SIG-M5 treated with dmso at 0.1 percent for 504 hours (cell line): ENCODE results near the gene ACTL6A.

Experiments
- DNase-seq: peaks from one replicate; lab custom pipeline; 2025; ENCODE audit not compliant: unreplicated experiment; lab: John Stamatoyannopoulos, UW

ACTL6A gene

DNA sequence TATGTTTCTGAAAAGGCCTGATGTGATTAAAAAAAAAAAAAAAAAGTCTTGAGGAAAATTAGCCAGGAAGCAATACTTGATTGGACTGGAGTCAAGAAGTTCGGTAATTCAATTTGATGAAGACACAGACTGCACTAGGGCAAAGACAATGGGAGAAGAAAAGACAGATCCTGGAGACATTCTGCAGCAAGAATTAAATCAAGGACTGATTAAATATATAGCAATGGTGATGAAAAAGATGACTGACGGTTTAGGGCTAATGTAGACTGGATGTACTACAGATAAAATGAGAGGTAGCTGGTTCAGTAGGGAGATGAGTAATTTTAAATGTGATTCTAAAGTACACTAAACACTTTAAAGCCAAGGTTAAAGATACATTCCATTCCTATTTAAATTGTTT, 27.9 kb downstream of the ACTL6A start:
- no peak for DNase-seq

DNA sequence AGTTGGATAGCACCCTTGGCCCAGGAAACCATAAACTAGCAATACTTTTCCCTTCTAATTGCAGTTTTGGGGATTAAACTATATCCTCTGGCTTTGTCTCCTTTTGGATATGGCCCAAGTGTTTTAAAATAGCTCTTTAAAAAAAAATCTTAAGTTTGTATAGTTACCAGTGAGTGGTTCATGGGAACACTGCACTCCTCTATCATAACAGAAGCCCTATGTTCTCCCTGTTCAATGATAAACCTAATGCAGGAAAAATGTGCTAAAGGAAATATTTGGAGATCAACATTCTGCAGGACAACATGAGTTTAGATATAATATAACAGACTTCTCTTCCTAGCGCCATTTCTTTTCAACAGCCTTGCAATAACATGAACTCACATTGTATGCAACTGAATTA, 28.6 kb downstream of the ACTL6A start:
- DNase-seq, result no peak

DNA sequence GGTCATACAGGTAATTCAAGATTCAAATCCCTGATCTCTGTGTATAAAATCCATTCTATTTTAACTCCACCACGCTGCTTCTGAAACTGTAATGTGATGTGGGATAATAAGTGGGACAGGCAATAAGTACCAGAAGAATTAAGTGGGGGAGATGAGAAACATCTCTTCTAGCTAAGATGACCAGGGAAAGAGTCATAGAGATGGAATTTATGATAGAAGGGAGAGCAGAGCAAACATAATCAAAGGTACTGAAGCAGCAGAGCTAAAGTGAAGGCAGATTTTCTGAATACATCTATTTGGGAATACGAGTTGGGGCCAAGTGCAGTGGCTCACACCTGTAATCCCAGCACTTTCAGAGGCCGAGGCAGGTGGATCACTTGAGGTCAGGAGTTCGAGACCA, 36.8 kb downstream of the ACTL6A start:
- DNase-seq, result no peak

DNA sequence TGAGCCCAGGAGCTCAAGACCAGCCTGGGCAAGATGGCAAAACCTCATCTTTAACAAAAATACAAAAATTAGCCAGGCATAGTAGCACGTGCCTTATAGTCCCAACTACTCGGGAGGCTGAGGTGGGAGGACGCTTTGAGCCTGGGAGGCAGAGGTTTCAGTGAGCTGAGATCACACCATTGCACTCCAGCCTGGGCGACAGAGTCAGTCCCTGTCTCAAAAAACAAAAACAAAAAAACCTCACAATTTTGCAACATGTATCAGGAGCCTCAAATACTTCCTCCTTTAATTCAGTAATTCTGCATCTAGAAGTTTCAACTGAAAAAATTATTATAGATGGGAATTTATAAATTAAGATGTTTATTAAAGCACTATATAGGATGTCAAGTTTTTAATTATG, 40.6 kb downstream of the ACTL6A start:
- peak; percentile 18 for DNase-seq

DNA sequence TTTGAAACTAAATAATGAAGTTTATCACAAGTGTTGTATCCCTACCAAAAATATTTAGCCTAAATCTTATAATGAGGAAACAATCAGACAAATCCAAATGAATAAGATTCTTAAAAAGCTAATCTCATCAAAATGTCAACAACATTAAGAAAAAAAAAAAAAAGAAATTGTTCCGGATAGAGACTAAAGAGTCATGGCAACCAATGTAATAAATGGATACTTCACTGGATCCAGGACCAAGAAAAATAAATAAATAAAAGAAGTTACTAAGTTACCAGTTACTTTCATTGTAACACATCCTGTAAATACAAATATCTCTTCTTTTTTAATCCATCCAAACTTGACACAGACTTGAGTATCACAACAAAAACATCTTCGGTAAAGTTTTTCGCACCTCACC, 41.1 kb downstream of the ACTL6A start:
- peak; percentile 60 for DNase-seq

DNA sequence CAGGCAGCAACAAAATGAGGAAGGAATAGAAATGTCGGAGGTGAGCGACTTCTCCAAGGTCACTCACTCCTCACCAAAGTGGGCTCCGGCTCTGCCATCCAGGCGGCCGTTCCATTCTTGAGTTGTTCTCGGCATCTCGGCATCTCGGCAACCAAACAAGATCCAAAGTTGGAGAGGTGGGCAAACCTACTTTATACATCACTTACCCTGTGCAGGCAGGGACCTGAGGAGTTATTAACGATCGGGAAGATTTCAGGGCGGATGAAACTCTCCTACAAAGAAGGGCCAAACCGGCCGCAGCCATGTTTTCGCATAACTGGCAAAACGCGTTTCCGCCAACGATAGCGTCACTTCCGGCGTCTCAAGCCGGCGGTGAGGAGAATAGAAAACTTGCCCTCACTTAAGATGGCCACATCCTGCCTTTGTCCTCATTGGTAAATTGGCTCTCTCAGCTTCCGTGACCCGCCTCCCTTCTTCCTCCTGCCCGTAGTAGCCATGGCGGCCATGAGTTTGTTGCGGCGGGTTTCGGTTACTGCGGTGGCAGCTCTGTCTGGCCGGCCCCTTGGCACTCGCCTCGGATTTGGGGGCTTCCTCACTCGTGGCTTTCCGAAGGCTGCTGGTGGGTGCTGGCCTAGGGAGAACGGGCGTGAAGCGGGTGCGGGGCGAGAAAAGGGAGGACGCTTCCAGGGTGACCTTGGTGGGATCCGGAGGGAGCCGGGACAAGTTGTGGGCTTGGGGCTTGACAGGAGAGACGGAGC, 41.8 kb downstream of the ACTL6A start, which contains the start of the genes MRPL47 and NDUFB5:
Gene MRPL47, minus strand, starts transcription at position 318 of the 758 bp plus-strand sequence. Its CDS starts 14 bp downstream, at position 304.
Gene NDUFB5, plus strand, starts transcription at position 474 of the 758 bp plus-strand sequence. Its CDS starts 22 bp downstream, at position 496.
- DNase-seq, result peak; percentile 99

DNA sequence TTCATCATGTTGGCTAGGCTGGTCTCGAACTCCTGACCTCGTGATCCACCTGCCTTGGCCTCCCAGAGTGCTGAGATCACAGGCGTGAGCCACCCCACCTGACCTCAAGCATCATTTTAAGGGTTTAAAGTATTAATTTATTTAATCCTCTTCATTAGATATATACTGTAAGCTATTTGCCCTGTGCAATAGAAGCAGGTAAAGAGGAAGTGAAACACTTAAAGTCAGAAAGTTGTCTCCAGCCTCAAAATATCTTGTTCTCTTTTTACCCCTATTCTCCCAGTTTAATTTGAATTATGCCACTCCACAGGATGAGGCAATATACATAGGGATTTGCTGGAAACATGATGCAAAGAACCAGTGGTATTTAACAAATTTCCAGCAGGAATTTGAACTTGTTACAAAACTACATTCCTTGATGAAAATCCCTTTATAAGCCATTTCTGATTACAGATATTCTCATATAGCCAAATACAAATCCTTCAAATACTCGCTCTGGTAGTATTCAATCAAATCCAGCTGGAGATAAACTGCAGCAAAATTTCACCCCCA, 43.9 kb downstream of the ACTL6A start:
- DNase-seq, result peak; percentile 84

DNA sequence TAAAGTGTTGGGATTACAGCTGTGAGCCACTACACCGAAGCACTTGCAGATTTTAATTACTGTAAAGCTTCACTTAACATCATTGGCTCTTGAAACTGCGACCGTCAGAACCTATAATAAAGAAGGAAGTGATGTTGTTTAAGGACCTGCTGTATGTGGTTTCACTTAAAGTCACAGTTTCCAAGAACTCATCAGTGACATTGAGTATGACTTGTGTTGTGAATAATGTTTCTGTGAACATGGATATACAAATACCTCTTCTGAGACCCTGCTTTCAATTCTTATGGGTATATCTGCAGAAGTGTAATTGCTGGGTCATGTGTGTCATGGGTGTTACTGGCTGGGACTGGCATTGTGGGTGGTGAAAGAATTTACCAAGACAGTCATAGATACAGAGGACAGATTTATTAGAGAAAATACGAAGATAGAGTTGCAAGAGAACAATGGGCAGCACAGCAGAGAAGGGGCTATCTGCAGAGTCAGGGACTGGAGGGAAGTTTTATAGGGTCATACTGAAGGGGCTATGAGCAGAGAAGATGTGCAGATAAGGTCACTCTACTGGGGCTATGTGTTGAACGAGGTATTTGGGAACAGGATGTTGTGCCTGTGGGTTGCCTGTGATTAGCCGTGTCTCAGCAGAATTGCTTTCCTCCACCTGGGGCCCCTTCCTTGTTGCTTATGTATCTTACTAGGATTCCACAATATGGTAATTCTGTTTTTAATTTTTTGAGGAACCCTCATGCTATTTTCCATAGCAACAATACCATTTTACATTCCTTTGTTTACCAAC, 46.4 kb downstream of the ACTL6A start:
- DNase-seq, result peak; percentile 75

DNA sequence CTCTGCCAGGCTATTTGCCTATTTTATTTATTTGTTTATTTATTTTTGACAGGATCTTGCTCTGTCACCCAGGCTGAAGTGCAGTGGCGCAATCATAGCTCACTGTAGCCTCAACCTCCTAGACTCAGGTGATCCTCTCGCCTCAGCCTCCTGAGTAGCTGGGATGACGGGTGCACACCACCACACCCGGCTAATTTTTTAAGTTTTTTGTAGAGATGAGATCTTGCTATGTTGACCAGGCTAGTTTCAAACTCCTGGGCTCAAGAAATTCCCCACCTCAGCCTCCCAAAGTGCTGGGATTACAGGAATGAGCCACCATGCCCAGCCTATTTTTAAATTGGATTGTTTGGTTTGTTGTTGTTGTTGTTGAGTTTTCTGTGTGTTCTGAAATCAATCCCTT, 47.3 kb downstream of the ACTL6A start:
- no peak for DNase-seq

DNA sequence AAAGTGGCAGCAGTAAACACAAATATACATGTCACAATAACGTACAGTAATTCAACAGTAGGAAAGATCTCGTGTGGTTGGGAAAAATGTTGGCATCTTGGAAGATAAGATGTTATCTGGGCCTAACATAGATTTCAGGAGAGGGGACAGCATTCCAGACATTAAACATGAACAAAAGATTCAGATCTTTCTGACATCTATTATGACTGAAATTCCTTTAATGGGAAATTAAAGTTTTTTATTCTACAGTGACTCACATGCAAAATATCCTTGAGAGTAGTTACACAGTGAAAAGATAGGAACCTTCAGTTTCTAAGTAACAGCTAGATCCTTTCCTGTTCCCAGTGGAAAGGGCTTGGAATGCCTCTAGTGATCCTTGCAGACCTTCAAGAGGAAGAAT, 51.1 kb downstream of the ACTL6A start:
- DNase-seq, result no peak

DNA sequence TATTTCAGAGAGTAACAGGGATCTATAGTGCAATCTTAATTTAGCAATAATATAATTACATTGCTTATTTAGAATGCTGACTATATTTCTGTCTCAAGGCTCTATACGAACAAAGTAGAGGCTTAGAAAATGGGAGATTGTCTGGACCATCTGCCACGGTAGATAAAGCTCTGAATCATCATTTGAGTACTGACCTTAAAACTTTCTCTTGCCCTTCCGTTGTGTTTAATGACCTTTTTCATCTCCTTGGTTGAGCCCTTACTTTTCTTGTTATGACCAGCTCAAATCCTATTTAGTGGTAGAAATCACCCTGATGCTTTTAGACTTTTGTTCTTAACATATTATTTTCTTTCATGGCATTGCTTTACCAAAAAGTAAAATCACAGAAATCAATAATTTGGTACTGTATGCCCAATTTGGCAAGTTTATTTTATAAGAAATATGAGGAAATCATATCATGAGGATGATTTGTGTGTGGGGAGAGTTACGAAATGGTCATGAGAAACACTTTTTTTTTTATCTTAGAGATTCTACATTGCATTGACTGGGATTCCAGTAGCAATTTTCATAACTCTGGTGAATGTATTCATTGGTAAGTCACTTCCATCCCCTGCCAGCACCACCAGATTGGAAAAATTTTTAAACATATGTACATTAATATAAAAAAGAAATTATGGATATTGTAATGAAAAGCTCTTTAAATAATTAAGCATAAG, 52.9 kb downstream of the ACTL6A start:
- no peak for DNase-seq

DNA sequence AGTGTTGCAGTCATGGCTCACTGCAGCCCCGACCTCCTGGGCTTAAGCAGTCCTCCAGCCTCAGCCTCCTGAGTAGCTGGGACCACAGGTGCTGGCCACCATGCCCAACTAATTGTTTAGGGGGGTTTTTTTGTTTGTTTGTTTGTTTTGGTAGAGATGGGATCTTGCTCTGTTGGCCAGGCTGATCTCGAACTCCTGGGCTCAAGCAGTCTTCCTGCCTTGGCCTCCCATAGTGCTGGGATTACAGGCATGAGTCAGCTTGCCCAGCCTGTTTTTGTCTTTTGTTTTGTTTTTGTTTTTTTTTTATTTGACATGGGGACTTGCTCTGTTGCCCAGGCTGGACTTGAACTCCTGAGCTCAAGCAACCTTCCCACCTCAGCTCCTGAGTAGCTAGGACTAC, 59.3 kb downstream of the ACTL6A start:
- DNase-seq, result no peak

DNA sequence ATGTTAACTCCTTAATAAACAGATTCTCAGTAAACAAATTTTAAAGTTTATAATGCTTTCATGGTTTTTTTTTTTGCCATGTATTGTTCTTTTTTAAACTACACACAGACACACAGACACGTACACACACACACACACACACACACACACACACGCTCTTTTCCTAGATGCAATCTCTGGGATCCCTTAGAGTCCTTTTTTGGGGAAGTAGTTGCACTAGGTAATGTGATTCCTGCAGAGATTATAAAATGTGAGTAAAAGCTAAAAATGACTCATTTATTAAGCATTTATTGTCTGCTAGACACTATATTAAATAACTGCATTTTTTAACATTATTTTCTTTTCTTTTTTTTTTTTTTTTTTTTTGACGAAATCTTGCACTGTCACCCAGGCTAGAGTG, 61.7 kb downstream of the ACTL6A start:
- no peak for DNase-seq

DNA sequence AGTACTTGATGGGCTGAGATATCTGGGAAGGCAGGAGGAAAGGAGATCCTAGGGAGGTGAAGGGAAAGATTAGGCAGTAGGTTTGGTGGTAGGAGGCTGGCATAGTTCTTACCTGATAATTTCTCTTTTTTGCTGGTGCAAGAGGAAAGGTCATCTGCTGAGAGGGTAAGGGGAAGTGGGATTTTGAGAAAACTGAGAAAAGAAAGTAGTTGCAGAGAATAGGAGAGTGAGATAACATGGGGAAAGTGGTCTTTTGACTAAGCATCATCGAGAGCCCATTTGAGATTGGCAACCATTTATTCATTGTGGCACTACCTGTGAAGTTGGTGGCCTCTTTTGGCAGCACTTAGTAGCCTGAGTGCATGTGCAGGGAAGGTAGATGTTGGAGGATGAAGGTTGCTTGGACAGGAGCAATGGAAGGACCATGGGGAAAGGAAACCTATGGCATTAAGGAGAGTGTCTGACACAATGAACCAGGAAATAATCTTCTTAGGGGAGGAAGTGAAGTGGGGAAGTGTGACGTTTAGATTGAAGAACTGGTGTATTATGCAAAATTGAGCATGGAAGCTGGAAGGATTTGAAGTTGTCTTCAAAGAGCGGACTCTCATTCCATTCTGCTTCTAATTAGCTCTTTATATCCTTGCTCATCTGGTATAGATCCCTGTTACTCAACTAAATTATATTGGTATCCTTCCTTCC, 68.2 kb downstream of the ACTL6A start:
- DNase-seq, result no peak
